Measurements from ENCODE around the gene MRPS34. TPM values are rescaled to one million over a fixed set of nuclear protein-coding genes. Genes with fewer than 3 reads are reported as not detected.

Gene MRPS34
- total RNA-seq, 4 donors from 2014 or later, result 90.9 to 126 (median 105) TPM

DNA sequence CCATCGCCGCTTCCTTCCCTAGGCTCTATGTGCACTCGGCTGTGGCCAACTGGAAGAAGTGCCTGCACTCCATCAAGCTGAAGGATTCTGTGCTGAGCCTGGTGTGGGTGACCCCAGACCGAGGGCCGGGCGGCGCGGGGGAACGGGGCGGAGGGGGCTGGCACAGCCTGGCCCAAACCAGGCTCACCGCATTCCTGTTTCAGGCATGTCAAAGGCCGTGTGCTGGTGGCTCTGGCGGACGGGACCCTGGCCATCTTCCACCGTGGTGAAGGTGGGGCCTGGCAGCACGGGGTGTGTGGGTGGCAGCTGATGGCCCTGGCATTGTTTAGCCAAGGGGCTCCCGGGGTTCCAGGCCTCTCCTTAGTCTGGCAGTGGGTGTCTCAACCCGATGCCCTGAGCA lies 6.2 kb downstream of the MRPS34 start:
- DNase-seq (ENCODE audit: low spot score in 2 of 2), result no peak
- H3K4me3 ChIP-seq (ENCODE audit: low read depth, poor library complexity, severe bottlenecking), result no peak overlapping the region
- TF ChIP-seq, protein P1, sequence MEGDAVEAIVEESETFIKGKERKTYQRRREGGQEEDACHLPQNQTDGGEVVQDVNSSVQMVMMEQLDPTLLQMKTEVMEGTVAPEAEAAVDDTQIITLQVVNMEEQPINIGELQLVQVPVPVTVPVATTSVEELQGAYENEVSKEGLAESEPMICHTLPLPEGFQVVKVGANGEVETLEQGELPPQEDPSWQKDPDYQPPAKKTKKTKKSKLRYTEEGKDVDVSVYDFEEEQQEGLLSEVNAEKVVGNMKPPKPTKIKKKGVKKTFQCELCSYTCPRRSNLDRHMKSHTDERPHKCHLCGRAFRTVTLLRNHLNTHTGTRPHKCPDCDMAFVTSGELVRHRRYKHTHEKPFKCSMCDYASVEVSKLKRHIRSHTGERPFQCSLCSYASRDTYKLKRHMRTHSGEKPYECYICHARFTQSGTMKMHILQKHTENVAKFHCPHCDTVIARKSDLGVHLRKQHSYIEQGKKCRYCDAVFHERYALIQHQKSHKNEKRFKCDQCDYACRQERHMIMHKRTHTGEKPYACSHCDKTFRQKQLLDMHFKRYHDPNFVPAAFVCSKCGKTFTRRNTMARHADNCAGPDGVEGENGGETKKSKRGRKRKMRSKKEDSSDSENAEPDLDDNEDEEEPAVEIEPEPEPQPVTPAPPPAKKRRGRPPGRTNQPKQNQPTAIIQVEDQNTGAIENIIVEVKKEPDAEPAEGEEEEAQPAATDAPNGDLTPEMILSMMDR (IDR thresholded peaks at IDR 0.05), result no peak
- TF ChIP-seq POLR2A (IDR thresholded peaks at IDR 0.05), result no peak
- intact Hi-C loops (cut with DNase I; ENCODE audit: low total_unique reads), result no loop called here
- WGBS, 2 donors, result 60 to 76% methylated on average over 12 to 18 of the region's 18 CpGs

DNA sequence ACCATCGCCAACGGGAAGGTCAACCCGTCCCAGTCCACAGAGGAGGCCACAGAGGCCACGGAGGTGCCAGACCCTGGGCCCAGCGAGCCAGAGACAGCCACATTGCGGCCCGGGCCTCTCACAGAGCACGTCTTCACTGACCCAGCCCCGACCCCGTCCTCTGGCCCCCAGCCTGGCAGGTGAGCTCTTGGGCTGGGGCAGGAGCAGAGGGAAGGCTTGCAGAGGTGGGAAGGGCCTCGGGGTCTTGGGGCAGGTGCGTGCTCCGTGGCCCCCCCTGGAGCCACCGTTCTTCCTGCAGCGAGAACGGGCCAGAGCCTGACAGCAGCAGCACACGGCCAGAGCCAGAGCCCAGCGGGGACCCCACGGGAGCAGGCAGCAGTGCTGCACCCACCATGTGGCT lies 6.7 kb downstream of the MRPS34 start:
- no peak for TF ChIP-seq POLR2A (IDR thresholded peaks at IDR 0.05)
- TF ChIP-seq, protein P1 (IDR thresholded peaks at IDR 0.05), result no peak
- 82 to 88% methylated on average over 13 to 19 of the region's 19 CpGs for WGBS, 2 donors
- no peak for DNase-seq (ENCODE audit: low spot score in 2 of 2)
- intact Hi-C loops (cut with DNase I; ENCODE audit: low total_unique reads), result no loop called here
- no peak overlapping the region for H3K4me3 ChIP-seq (ENCODE audit: low read depth, poor library complexity, severe bottlenecking)

DNA sequence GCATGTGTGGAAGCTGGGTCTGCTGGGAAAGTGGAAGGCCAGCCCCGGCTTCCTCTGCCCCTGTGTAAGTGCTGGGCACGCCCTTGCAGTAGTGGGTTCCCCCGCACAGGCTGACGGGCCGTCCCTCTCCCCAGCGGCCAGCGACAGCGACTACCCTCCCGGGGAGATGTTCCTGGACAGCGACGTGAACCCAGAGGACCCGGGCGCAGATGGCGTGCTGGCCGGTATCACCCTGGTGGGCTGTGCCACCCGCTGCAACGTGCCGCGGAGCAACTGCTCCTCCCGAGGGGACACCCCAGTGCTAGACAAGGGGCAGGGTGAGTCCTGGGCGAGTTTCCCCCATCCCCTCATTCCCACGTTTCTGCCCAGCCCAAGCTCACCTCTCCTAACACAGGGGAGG lies 7.1 kb downstream of the MRPS34 start:
- DNase-seq (ENCODE audit: low spot score in 2 of 2), result no peak
- intact Hi-C loops (cut with DNase I; ENCODE audit: low total_unique reads), result no loop called here
- no peak overlapping the region for H3K4me3 ChIP-seq (ENCODE audit: low read depth, poor library complexity, severe bottlenecking)
- WGBS, 2 donors, result 81 to 92% methylated on average over 3 to 18 of the region's 22 CpGs
- TF ChIP-seq POLR2A (IDR thresholded peaks at IDR 0.05), result no peak
- TF ChIP-seq, protein P1 (IDR thresholded peaks at IDR 0.05), result no peak

DNA sequence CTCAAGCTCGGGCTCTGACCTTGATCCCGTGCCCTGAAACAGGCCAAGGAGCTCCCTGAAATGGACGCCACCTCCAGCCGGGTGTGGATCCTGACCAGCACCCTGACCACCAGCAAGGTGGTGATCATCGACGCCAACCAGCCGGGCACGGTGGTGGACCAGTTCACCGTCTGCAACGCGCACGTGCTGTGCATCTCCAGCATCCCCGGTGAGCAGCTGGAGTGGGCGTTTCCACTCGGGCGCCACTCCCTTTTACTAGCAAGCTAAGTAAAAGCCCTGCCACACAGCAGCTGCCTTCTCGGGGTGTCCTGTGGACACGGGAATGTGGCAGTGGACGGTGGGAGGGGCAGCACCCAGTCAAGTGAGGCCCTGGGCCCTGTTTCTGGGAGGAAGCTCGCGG lies 8.0 kb downstream of the MRPS34 start:
- 87 to 89% methylated on average over 15 to 17 of the region's 21 CpGs for WGBS, 2 donors
- DNase-seq (ENCODE audit: low spot score in 2 of 2), result no peak
- H3K4me3 ChIP-seq (ENCODE audit: low read depth, poor library complexity, severe bottlenecking), result no peak overlapping the region
- intact Hi-C loops (cut with DNase I; ENCODE audit: low total_unique reads), result no loop called here
- TF ChIP-seq, protein P1 (IDR thresholded peaks at IDR 0.05), result no peak
- TF ChIP-seq POLR2A (IDR thresholded peaks at IDR 0.05), result no peak

DNA sequence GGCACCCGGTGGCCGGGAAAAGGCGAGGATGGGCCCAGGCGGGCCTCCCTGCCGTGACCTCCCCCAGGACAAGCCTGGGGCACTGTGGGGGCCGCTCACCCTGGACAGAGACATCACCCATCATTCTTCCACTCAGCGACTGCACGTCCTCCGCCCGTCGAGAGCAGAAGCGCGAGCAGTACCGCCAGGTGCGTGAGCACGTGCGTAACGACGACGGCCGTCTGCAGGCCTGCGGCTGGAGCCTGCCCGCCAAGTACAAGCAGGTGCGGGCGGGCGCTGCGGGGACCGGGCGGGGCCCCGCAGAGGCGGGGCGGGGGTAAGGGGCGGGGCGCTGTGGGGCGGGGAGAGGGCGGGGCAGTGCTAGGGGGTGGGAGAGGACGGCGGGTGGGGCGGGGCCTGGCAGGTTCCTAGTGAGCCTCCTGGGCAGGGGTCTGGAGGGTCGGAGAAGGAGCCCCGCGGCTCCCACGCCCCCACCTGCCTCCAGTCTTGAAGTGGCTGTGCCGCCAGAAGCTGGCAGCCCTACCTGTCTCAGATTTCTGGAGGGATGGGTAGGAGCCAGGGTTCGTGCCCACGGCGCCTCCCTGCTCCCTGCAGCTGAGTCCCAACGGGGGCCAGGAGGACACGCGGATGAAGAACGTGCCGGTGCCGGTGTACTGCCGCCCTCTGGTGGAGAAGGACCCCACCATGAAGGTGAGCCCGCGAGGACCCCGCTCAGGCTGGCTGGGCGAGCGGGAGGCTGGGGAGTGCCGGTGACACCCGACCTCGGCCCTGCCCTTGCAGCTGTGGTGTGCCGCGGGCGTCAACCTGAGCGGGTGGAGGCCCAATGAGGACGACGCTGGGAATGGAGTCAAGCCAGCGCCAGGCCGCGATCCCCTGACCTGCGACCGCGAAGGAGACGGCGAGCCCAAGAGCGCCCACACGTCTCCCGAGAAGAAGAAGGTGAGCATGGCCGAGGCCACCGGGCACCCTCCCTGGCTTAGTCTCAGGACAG lies 9.1 kb downstream of the MRPS34 start:
- TF ChIP-seq, protein P1 (IDR thresholded peaks at IDR 0.05), result no peak
- no peak for TF ChIP-seq POLR2A (IDR thresholded peaks at IDR 0.05)
- intact Hi-C loops (cut with DNase I; ENCODE audit: low total_unique reads), result no loop called here
- H3K4me3 ChIP-seq (ENCODE audit: low read depth, poor library complexity, severe bottlenecking), result no peak overlapping the region
- WGBS, 2 donors, result 73% methylated on average over 49 to 78 of the region's 81 CpGs
- DNase-seq (ENCODE audit: low spot score in 2 of 2), result no peak

Data from lower leg skin (tissue), 4 donors.